NAMALWA (cell line): Measurements from ENCODE around the gene SENP7.
"Not testable (repeated sequence)": the region's sequence is repeated elsewhere in the genome, so short reads cannot be mapped to it uniquely, and the experiment has no call there.

Experiments
- DNase-seq: peaks from one replicate; pipeline ENCODE4 v3.0.0-alpha.2; 2015; ENCODE audit warnings: low spot score

The SENP7 gene

GRCh38 chr3:101512646-101513418, at the start of gene SENP7:
SENP7 (minus strand) TSS chr3:101513212; CDS start chr3:101513130, 82 bp downstream.
- DNase-seq = peak; percentile 82

- peak; percentile 97 for DNase-seq
These were observed 48.8 kb upstream of the SENP7 start, which contains the start of gene TRMT10C for GRCh38 chr3:101561630-101562328. TRMT10C (plus strand) TSS chr3:101561868; CDS start chr3:101564782, 2,914 bp downstream.

GRCh38 chr3:101556064-101556463, 43.1 kb upstream of the SENP7 start:
- DNase-seq = no peak

GRCh38 chr3:101553381-101553780, 40.4 kb upstream of the SENP7 start:
- not testable (repeated sequence) for DNase-seq

GRCh38 chr3:101551359-101552081, 38.5 kb upstream of the SENP7 start:
- DNase-seq = not testable (repeated sequence)

GRCh38 chr3:101549473-101549872, 36.5 kb upstream of the SENP7 start:
- DNase-seq = no peak

GRCh38 chr3:101548527-101549105, 35.6 kb upstream of the SENP7 start:
- DNase-seq = no peak

- DNase-seq = no peak
These were observed 31.3 kb upstream of the SENP7 start for GRCh38 chr3:101544161-101544850.

GRCh38 chr3:101542957-101543356, 29.9 kb upstream of the SENP7 start:
- no peak for DNase-seq

- not testable (repeated sequence) for DNase-seq
These were observed 23.9 kb upstream of the SENP7 start for GRCh38 chr3:101536955-101537354.

- DNase-seq = no peak
These were observed 23.3 kb upstream of the SENP7 start for GRCh38 chr3:101536266-101536665.

- DNase-seq = no peak
These were observed 22.2 kb upstream of the SENP7 start for GRCh38 chr3:101535221-101535620.

- no peak for DNase-seq
These were observed 20.6 kb upstream of the SENP7 start for GRCh38 chr3:101533603-101533968.

- no peak for DNase-seq
These were observed 20.0 kb upstream of the SENP7 start for GRCh38 chr3:101532783-101533602.

- no peak for DNase-seq
These were observed 18.6 kb upstream of the SENP7 start for GRCh38 chr3:101531473-101532086.

- no peak for DNase-seq
These were observed 17.7 kb upstream of the SENP7 start for GRCh38 chr3:101530686-101531047.

GRCh38 chr3:101529816-101530685, 17.0 kb upstream of the SENP7 start:
- no peak for DNase-seq

GRCh38 chr3:101527906-101528305, 14.9 kb upstream of the SENP7 start:
- no peak for DNase-seq

- DNase-seq = no peak
These were observed 14.4 kb upstream of the SENP7 start for GRCh38 chr3:101527441-101527840.
